ENCODE data around the gene ZNF740.

ZNF740 gene

GRCh38 chr12:53226815-53227214 is 46.3 kb downstream of the ZNF740 start:
- no peak for DNase-seq (ENCODE audit: low read depth in 2 of 2)

- DNase-seq (ENCODE audit: low read depth in 2 of 2), result no peak
Measured at GRCh38 chr12:53227341-53227740, 46.8 kb downstream of the ZNF740 start.

GRCh38 chr12:53227836-53228235 is 47.3 kb downstream of the ZNF740 start:
- DNase-seq (ENCODE audit: low read depth in 2 of 2), result no peak

GRCh38 chr12:53229454-53229853 is 48.9 kb downstream of the ZNF740 start:
- DNase-seq (ENCODE audit: low read depth in 2 of 2), result no peak

- DNase-seq (ENCODE audit: low read depth in 2 of 2), result no peak
Measured at GRCh38 chr12:53230108-53230845, 49.8 kb downstream of the ZNF740 start.

- no peak for DNase-seq (ENCODE audit: low read depth in 2 of 2)
Measured at GRCh38 chr12:53231671-53231920, 51.1 kb downstream of the ZNF740 start.

GRCh38 chr12:53231921-53232645 is 51.6 kb downstream of the ZNF740 start, which contains the start of gene RARG:
Gene RARG (minus strand): TSS chr12:53232209. CDS start chr12:53227545, 4,664 bp downstream.
- DNase-seq (ENCODE audit: low read depth in 2 of 2), result peak in 1 of 2 donors; percentile 59

- no peak for DNase-seq (ENCODE audit: low read depth in 2 of 2)
Measured at GRCh38 chr12:53232646-53233461, 52.3 kb downstream of the ZNF740 start.

- no peak for DNase-seq (ENCODE audit: low read depth in 2 of 2)
Measured at GRCh38 chr12:53233671-53234121, 53.2 kb downstream of the ZNF740 start.

GRCh38 chr12:53234271-53234914 is 53.9 kb downstream of the ZNF740 start:
- no peak for DNase-seq (ENCODE audit: low read depth in 2 of 2)

- no peak for DNase-seq (ENCODE audit: low read depth in 2 of 2)
Measured at GRCh38 chr12:53235164-53235563, 54.6 kb downstream of the ZNF740 start.

GRCh38 chr12:53235742-53236442 is 55.4 kb downstream of the ZNF740 start:
- no peak for DNase-seq (ENCODE audit: low read depth in 2 of 2)

GRCh38 chr12:53236443-53237111 is 56.1 kb downstream of the ZNF740 start:
- no peak for DNase-seq (ENCODE audit: low read depth in 2 of 2)

GRCh38 chr12:53239643-53240258 is 59.2 kb downstream of the ZNF740 start:
- no peak for DNase-seq (ENCODE audit: low read depth in 2 of 2)

- DNase-seq (ENCODE audit: low read depth in 2 of 2), result no peak
Measured at GRCh38 chr12:53241623-53242412, 61.3 kb downstream of the ZNF740 start.

- no peak for DNase-seq (ENCODE audit: low read depth in 2 of 2)
Measured at GRCh38 chr12:53244337-53244736, 63.8 kb downstream of the ZNF740 start.
